Nephron (organoid): ENCODE measurements around the gene NUDT5.

ENCODE experiments used
- H3K27ac Mint-ChIP-seq, 3 experiments: 2 replicates each; pipeline ENCODE4 v1.8.0; 2020; ENCODE audit warnings: mixed read lengths in 3 of 3, mild to moderate bottlenecking in 2 of 3, moderate library complexity in 1 of 3
- H3K27me3 Mint-ChIP-seq: 2 replicates; pipeline ENCODE4 v1.8.0; 2021; ENCODE audit warnings: low read depth, mild to moderate bottlenecking, moderate library complexity, mixed read lengths
- H3K36me3 Mint-ChIP-seq: 2 replicates; pipeline ENCODE4 v1.8.0; 2020; ENCODE audit warnings: low read depth, mixed read lengths
- H3K4me1 Mint-ChIP-seq: 2 replicates; pipeline ENCODE4 v1.8.0; 2020; ENCODE audit warnings: mixed read lengths
- H3K4me3 Mint-ChIP-seq, 3 experiments: 2 replicates each; pipeline ENCODE4 v1.8.0; 2020; ENCODE audit warnings: mild to moderate bottlenecking in 3 of 3, mixed read lengths in 3 of 3, moderate library complexity in 2 of 3
- H3K9me3 Mint-ChIP-seq: 2 replicates; pipeline ENCODE4 v1.8.0; 2020; ENCODE audit warnings: mixed read lengths
- TF ChIP-seq, protein P1 (sequence below), 3 experiments: fragments of 200-600 bp; sonication (generic); IDR thresholded peaks; one replicate each; pipeline ENCODE4 v1.5.0; 2021; ENCODE audit warnings: antibody characterized with exemption in 3 of 3; ENCODE audit not compliant: unreplicated experiment in 3 of 3

The NUDT5 gene

GRCh38 chr10:12221323-12222298 is 25.9 kb upstream of the NUDT5 start:
- Mint-ChIP-seq H3K9me3 (peaks cover 2% of the 10 kb centered on the region), H3K27me3 (no peaks in the 10 kb centered on the region), H3K36me3 (peaks cover 78% of the 10 kb centered on the region), H3K4me3 (no peak overlapping the region), H3K27ac (peak overlapping the region in 1 of 3 experiments; percentile 20), H3K4me1 (no peaks in the 10 kb centered on the region)
- TF ChIP-seq, protein P1, sequence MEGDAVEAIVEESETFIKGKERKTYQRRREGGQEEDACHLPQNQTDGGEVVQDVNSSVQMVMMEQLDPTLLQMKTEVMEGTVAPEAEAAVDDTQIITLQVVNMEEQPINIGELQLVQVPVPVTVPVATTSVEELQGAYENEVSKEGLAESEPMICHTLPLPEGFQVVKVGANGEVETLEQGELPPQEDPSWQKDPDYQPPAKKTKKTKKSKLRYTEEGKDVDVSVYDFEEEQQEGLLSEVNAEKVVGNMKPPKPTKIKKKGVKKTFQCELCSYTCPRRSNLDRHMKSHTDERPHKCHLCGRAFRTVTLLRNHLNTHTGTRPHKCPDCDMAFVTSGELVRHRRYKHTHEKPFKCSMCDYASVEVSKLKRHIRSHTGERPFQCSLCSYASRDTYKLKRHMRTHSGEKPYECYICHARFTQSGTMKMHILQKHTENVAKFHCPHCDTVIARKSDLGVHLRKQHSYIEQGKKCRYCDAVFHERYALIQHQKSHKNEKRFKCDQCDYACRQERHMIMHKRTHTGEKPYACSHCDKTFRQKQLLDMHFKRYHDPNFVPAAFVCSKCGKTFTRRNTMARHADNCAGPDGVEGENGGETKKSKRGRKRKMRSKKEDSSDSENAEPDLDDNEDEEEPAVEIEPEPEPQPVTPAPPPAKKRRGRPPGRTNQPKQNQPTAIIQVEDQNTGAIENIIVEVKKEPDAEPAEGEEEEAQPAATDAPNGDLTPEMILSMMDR (IDR thresholded peaks at IDR 0.05; ENCODE audit: unreplicated experiment in 3 of 3) = no peak

GRCh38 chr10:12218991-12219390 is 23.3 kb upstream of the NUDT5 start:
- Mint-ChIP-seq H3K4me1 (peaks cover 10% of the 10 kb centered on the region), H3K27me3 (no peaks in the 10 kb centered on the region), H3K27ac (no peak overlapping the region), H3K36me3 (peaks cover 65% of the 10 kb centered on the region), H3K9me3 (no peaks in the 10 kb centered on the region), H3K4me3 (no peak overlapping the region)
- TF ChIP-seq, protein P1 (IDR thresholded peaks at IDR 0.05; ENCODE audit: unreplicated experiment in 3 of 3) = no peak

- peak overlapping the region in 2 of 3 experiments; percentile 1 to 56 for H3K27ac Mint-ChIP-seq
- no peaks in the 10 kb centered on the region for H3K27me3 Mint-ChIP-seq
- peaks cover 12% of the 10 kb centered on the region for H3K9me3 Mint-ChIP-seq
- TF ChIP-seq, protein P1 (IDR thresholded peaks at IDR 0.05; ENCODE audit: unreplicated experiment in 3 of 3) = peak; percentile 62 to 68 (median 67)
- H3K4me1 Mint-ChIP-seq = peaks cover 10% of the 10 kb centered on the region
- H3K4me3 Mint-ChIP-seq = no peak overlapping the region
- peaks cover 69% of the 10 kb centered on the region for H3K36me3 Mint-ChIP-seq
These were observed 19.1 kb upstream of the NUDT5 start for GRCh38 chr10:12214763-12215218.

- TF ChIP-seq, protein P1 (IDR thresholded peaks at IDR 0.05; ENCODE audit: unreplicated experiment in 3 of 3) = no peak
- Mint-ChIP-seq H3K27me3 (no peaks in the 10 kb centered on the region), H3K4me3 (no peak overlapping the region), H3K27ac (peak overlapping the region; percentile 1 to 56 (median 44)), H3K36me3 (peaks cover 72% of the 10 kb centered on the region), H3K9me3 (peaks cover 12% of the 10 kb centered on the region), H3K4me1 (peaks cover 10% of the 10 kb centered on the region)
These were observed 18.4 kb upstream of the NUDT5 start for GRCh38 chr10:12214093-12214492.

GRCh38 chr10:12213621-12214020 is 17.9 kb upstream of the NUDT5 start:
- no peaks in the 10 kb centered on the region for H3K27me3 Mint-ChIP-seq
- TF ChIP-seq, protein P1 (IDR thresholded peaks at IDR 0.05; ENCODE audit: unreplicated experiment in 3 of 3) = no peak
- no peak overlapping the region for H3K4me3 Mint-ChIP-seq
- H3K4me1 Mint-ChIP-seq = peaks cover 10% of the 10 kb centered on the region
- H3K27ac Mint-ChIP-seq = no peak overlapping the region
- peaks cover 16% of the 10 kb centered on the region for H3K9me3 Mint-ChIP-seq
- H3K36me3 Mint-ChIP-seq = peaks cover 72% of the 10 kb centered on the region
